A549 (cell line): ENCODE measurements around the gene CACNG8. TPM values are rescaled to one million over a fixed set of nuclear protein-coding genes. Genes with fewer than 3 reads are reported as not detected.
A peak's percentile ranks its signal among the peaks of the same experiment; 100 is the strongest.

ENCODE experiments used
- ATAC-seq, 2 experiments: fragments of 200-7000 bp in 1 of 2; fragments of >200 bp in 1 of 2; cut with Nextera tagmentation in 1 of 2; cut with Tn5 transposase in 1 of 2; 3 replicates each; pipeline versions ENCODE4 v1.8.0 to v1.9.1; 2018 to 2020; ENCODE audit warnings: mild to moderate bottlenecking in 1 of 2, moderate library complexity in 1 of 2
- CTCF ChIA-PET: fragments of 300-600 bp; sonication (Branson Sonifier 250); formaldehyde crosslinking; extraction: SDS; loops from one replicate; lab custom pipeline; 2021; ENCODE audit warnings: antibody characterized with exemption, inconsistent platforms; lab: Yijun Ruan, JAX
- POLR2A ChIA-PET: fragments of 350-600 bp; formaldehyde crosslinking; extraction: SDS; loops from one replicate; lab custom pipeline; 2021; ENCODE audit warnings: antibody characterized with exemption, inconsistent platforms; lab: Yijun Ruan, JAX
- DNase-seq, 2 experiments: peaks; one replicate each; pipeline versions ENCODE4 v3.0.0 to v3.0.0-alpha.2; 2011 to 2016; ENCODE audit warnings: low read depth in 1 of 2, low spot score in 1 of 2
- FAIRE-seq: peaks from 2 replicates; lab custom pipeline; 2011; peaks lifted over from hg19 to GRCh38; lab: Jason Lieb, UNC
- H3K27ac ChIP-seq, 2 experiments: fragments of >200 bp; sonication (Bioruptor Twin); formaldehyde crosslinking; 3 replicates each; pipeline ENCODE4 v1.5.1; 2016 to 2017
- H3K4me1 ChIP-seq: fragments of >200 bp; sonication (Bioruptor Twin); formaldehyde crosslinking; 3 replicates; pipeline ENCODE4 v1.6.1; 2016
- H3K4me2 ChIP-seq: fragments of >200 bp; sonication (Bioruptor Twin); formaldehyde crosslinking; 3 replicates; pipeline ENCODE4 v1.6.1; 2016
- H3K4me3 ChIP-seq: fragments of >200 bp; sonication (Bioruptor Twin); formaldehyde crosslinking; 3 replicates; pipeline ENCODE4 v1.5.1; 2016
- H3K9me3 ChIP-seq: fragments of >200 bp; sonication (Bioruptor Twin); formaldehyde crosslinking; 3 replicates; pipeline ENCODE4 v1.6.1; 2016
- ATOH8 ChIP-seq: fragments of 250-450 bp; sonication (Bioruptor Pico); IDR thresholded peaks from 2 replicates; pipeline ENCODE4 v1.5.0; 2020; ENCODE audit warnings: low read depth, mild to moderate bottlenecking, moderate library complexity
- BCL3 ChIP-seq: fragments of >200 bp; sonication (Bioruptor Twin); formaldehyde crosslinking; IDR thresholded peaks from 3 replicates; pipeline ENCODE4 v1.6.1; 2016
- CBX2 ChIP-seq: fragments of 200-600 bp; sonication (generic); IDR thresholded peaks from 2 replicates; pipeline ENCODE4 v1.6.1; 2016; ENCODE audit warnings: low read depth, mild to moderate bottlenecking, borderline replicate concordance
- CHD2 ChIP-seq: fragments of 150-350 bp; IDR thresholded peaks from 2 replicates; pipeline ENCODE4 v1.6.1; 2014; ENCODE audit warnings: low read length; ENCODE audit not compliant: partially characterized antibody
- EHMT2 ChIP-seq: fragments of 200-600 bp; sonication (generic); IDR thresholded peaks from 2 replicates; pipeline ENCODE4 v1.6.1; 2016; ENCODE audit warnings: antibody characterized with exemption, low read depth, mild to moderate bottlenecking, moderate library complexity
- FOSB ChIP-seq: fragments of 250-450 bp; sonication (Bioruptor Pico); IDR thresholded peaks from 2 replicates; pipeline ENCODE4 v1.5.0; 2020; ENCODE audit warnings: mild to moderate bottlenecking, moderate library complexity
- FOSL2 ChIP-seq, 2 experiments: fragments of 450-650 bp in 1 of 2; fragments of >200 bp in 1 of 2; sonication (Bioruptor Twin) in 1 of 2; formaldehyde crosslinking; IDR thresholded peaks; 2 replicates each; pipeline versions ENCODE4 v1.5.0 to v1.6.1; 2016 to 2020; ENCODE audit warnings: mild to moderate bottlenecking in 1 of 2, moderate library complexity in 1 of 2
- HDAC2 ChIP-seq: fragments of 200-600 bp; sonication (generic); IDR thresholded peaks from 2 replicates; pipeline ENCODE4 v1.6.1; 2016
- HEYL ChIP-seq: fragments of 250-450 bp; sonication (Bioruptor Pico); IDR thresholded peaks from 2 replicates; pipeline ENCODE4 v1.8.0; 2021; ENCODE audit warnings: mild to moderate bottlenecking, moderate library complexity
- HOXB5 ChIP-seq: fragments of 250-450 bp; sonication (Bioruptor Pico); IDR thresholded peaks from 2 replicates; pipeline ENCODE4 v1.5.0; 2020; ENCODE audit warnings: mild to moderate bottlenecking, moderate library complexity
- KDM1A ChIP-seq: fragments of 200-600 bp; sonication (generic); IDR thresholded peaks from 2 replicates; pipeline ENCODE4 v1.6.1; 2016; ENCODE audit warnings: low read depth, mild to moderate bottlenecking
- KDM5A ChIP-seq: fragments of 200-600 bp; sonication (generic); IDR thresholded peaks from 2 replicates; pipeline ENCODE4 v1.6.1; 2016; ENCODE audit warnings: antibody characterized with exemption, mild to moderate bottlenecking
- MYC ChIP-seq: IDR thresholded peaks from 2 replicates; pipeline ENCODE4 v1.6.1; 2012; ENCODE audit warnings: mild to moderate bottlenecking, inconsistent platforms, low read length, improper control_type of control experiment, borderline replicate concordance
- NFE2L2 ChIP-seq: fragments of 150-350 bp; conservative IDR thresholded peaks from 2 replicates; pipeline ENCODE4 v1.6.1; 2014; ENCODE audit warnings: low read length
- NPAS2 ChIP-seq: fragments of 250-450 bp; sonication (Bioruptor Pico); IDR thresholded peaks from 2 replicates; pipeline ENCODE4 v1.8.0; 2022; ENCODE audit warnings: mild to moderate bottlenecking, moderate library complexity, borderline replicate concordance
- NR3C1 ChIP-seq: fragments of >200 bp; sonication (Bioruptor Twin); formaldehyde crosslinking; IDR thresholded peaks from 3 replicates; pipeline ENCODE4 v1.6.1; 2017
- PBX3 ChIP-seq: IDR thresholded peaks from 2 replicates; pipeline ENCODE4 v1.6.1; 2012
- POLR2A ChIP-seq: IDR thresholded peaks from 2 replicates; pipeline ENCODE4 v1.6.1; 2012; ENCODE audit warnings: mild to moderate bottlenecking, low read length
- RAD21 ChIP-seq, 2 experiments: fragments of >200 bp in 1 of 2; sonication (Bioruptor Twin) in 1 of 2; formaldehyde crosslinking in 1 of 2; IDR thresholded peaks in 1 of 2; conservative IDR thresholded peaks in 1 of 2; 2 replicates in 1 of 2; 3 replicates in 1 of 2; pipeline ENCODE4 v1.6.1; 2012 to 2018; ENCODE audit warnings: inconsistent platforms in 1 of 2
- RARB ChIP-seq: fragments of 250-450 bp; sonication (Bioruptor Pico); IDR thresholded peaks from 2 replicates; pipeline ENCODE4 v1.8.0; 2021; ENCODE audit warnings: mild to moderate bottlenecking, moderate library complexity
- RCOR1 ChIP-seq: fragments of 150-350 bp; IDR thresholded peaks from 2 replicates; pipeline ENCODE4 v1.6.1; 2014; ENCODE audit warnings: antibody characterized with exemption, low read length, low read depth
- RFX5 ChIP-seq: fragments of 450-650 bp; IDR thresholded peaks from 2 replicates; pipeline ENCODE4 v1.7.1; 2014; ENCODE audit warnings: antibody characterized with exemption, mild to moderate bottlenecking, moderate library complexity
- RNF2 ChIP-seq: fragments of 200-600 bp; sonication (generic); IDR thresholded peaks from 2 replicates; pipeline ENCODE4 v1.6.1; 2016; ENCODE audit warnings: low read depth, mild to moderate bottlenecking, antibody characterized with exemption, moderate library complexity, borderline replicate concordance
- TFCP2L1 ChIP-seq: fragments of 250-450 bp; sonication (Bioruptor Pico); IDR thresholded peaks from 2 replicates; pipeline ENCODE4 v1.5.0; 2021; ENCODE audit warnings: mild to moderate bottlenecking
- WGBS: methylation state at CpG from one replicate; pipeline ENCODE4 v1.1.6; 2017; ENCODE audit errors: missing lambda C conversion rate; 5-methylcytosine and 5-hydroxymethylcytosine counted together
- polyA plus RNA-seq, 4 experiments: library from polyadenylated mRNA; depleted of rRNA in 3 of 4; stranded (reverse); fragments of >200 nt; fragmentation: RNase III in 1 of 4; extraction: RNeasy Plus Mini Kit Qiagen cat#74134 plus additional on column Dnase treatment in 1 of 4; gene quantifications; 2 replicates in 3 of 4; 3 replicates in 1 of 4; pipeline ENCODE4 v1.2.3, GENCODE V29; 2011 to 2017

CACNG8 gene
- polyA plus RNA-seq, 2 of the 4 experiments (the other 2 are of a cell fraction): 1.1 to 5.8 TPM

- POLR2A ChIA-PET: no interaction called here
- TF ChIP-seq CHD2: no peak
- no peak for TF ChIP-seq KDM5A
- TF ChIP-seq PBX3: no peak
- TF ChIP-seq TFCP2L1 (CRISPR knock-in tag): no peak
- TF ChIP-seq RAD21 (conservative IDR thresholded peaks at IDR 0.05 in 1 of 2, IDR thresholded peaks at IDR 0.05 in 1 of 2): no peak
- TF ChIP-seq POLR2A: no peak
- TF ChIP-seq KDM1A: no peak
- TF ChIP-seq FOSB: no peak
- no peak for TF ChIP-seq RFX5
- TF ChIP-seq HDAC2: no peak
- TF ChIP-seq MYC: no peak
- TF ChIP-seq RNF2: no peak
- H3K4me2 ChIP-seq: no peak overlapping the region
- H3K4me1 ChIP-seq: 0 out of 3 replicates have a peak, but pooled peaks cover 8% of the 10 kb centered on the region
- ATAC-seq (peak; percentile 27 to 57; a peak in 5 of 6 replicates), DNase-seq (peak in 1 of 2 experiments; percentile 71), FAIRE-seq (no peak)
- no peak overlapping the region for H3K27ac ChIP-seq
- CTCF ChIA-PET: interaction anchor here (0.6 to 1.8 kb wide), 5 partner anchors 9 to 82 kb away, joined by 3 to 7 read pairs (median 3); no protein-coding TSS in a partner anchor
- no peaks in the 10 kb centered on the region for H3K9me3 ChIP-seq
- no peak overlapping the region for H3K4me3 ChIP-seq
- WGBS: 82% methylated on average over 55 of the region's 55 CpGs
These were observed 20.5 kb upstream of the CACNG8 start for GRCh38 chr19:53942001-53942786.

- no peak overlapping the region for H3K27ac ChIP-seq
- H3K4me2 ChIP-seq: no peak overlapping the region
- TF ChIP-seq HOXB5 (CRISPR knock-in tag) (no peak), FOSL2 (IDR thresholded peaks at IDR 0.05) (no peak), FOSL2 (CRISPR knock-in tag; IDR thresholded peaks at IDR 0.05) (no peak), RFX5 (no peak), ATOH8 (CRISPR knock-in tag) (no peak), RARB (CRISPR knock-in tag) (no peak), FOSB (no peak), NPAS2 (CRISPR knock-in tag) (no peak), MYC (no peak), RCOR1 (no peak), NR3C1 (no peak), NFE2L2 (no peak), KDM1A (no peak), HEYL (no peak), BCL3 (no peak), HDAC2 (no peak), EHMT2 (no peak), CBX2 (no peak)
- H3K4me1 ChIP-seq: 0 out of 3 replicates have a peak, but pooled peaks cover 8% of the 10 kb centered on the region
- H3K4me3 ChIP-seq: no peak overlapping the region
- 91% methylated on average over 4 of the region's 4 CpGs for WGBS
- ChIA-PET CTCF (interaction anchor here (0.6 to 2.6 kb wide), 7 partner anchors 10 to 152 kb away, joined by 3 to 8 read pairs (median 4); no protein-coding TSS in a partner anchor), POLR2A (no interaction called here)
- no peak for DNase-seq
- FAIRE-seq: no peak
- H3K9me3 ChIP-seq: no peaks in the 10 kb centered on the region
- ATAC-seq: no peak
These were observed 18.3 kb upstream of the CACNG8 start for GRCh38 chr19:53944416-53944815.
